Stomach (tissue), 9 donors: ENCODE results near the gene NUDT1. TPM values are rescaled to one million over a fixed set of nuclear protein-coding genes. Genes with fewer than 3 reads are reported as not detected.

Experiments
- DNase-seq, 2 donors: peaks; one replicate each; pipeline versions ENCODE4 v3.0.0 to v3.0.0-alpha.2; 2013 to 2019
- H3K27ac ChIP-seq, 5 donors: fragments of 200-600 bp in 4 of 5; sonication (generic) in 4 of 5; one replicate each; pipeline ENCODE4 v1.5.1; 2013 to 2019; ENCODE audit warnings: mild to moderate bottlenecking in 1 of 5, moderate library complexity in 1 of 5
- H3K27me3 ChIP-seq, 3 donors: fragments of 200-600 bp; sonication (generic); one replicate each; pipeline ENCODE4 v1.5.1; 2017 to 2019; ENCODE audit warnings: mixed run types in 1 of 3
- H3K36me3 ChIP-seq, 4 donors: fragments of 200-600 bp; sonication (generic); 1 replicate in 3 of 4; 2 replicates in 1 of 4; pipeline ENCODE4 v1.5.1; 2016 to 2019
- H3K4me1 ChIP-seq, 4 donors: fragments of 200-600 bp; sonication (generic); one replicate each; pipeline ENCODE4 v1.5.1; 2016 to 2019
- H3K4me3 ChIP-seq, 4 donors: fragments of 200-600 bp; sonication (generic) in 3 of 4; one replicate each; pipeline ENCODE4 v1.5.1; 2016 to 2019; ENCODE audit warnings: mild to moderate bottlenecking in 1 of 4
- H3K9me3 ChIP-seq, 4 donors: fragments of 200-600 bp; sonication (generic); one replicate each; pipeline ENCODE4 v1.5.1; 2016 to 2019
- CTCF ChIP-seq, 7 experiments: fragments of 450-650 bp in 4 of 7; fragments of 200-600 bp in 3 of 7; sonication (generic) in 3 of 7; IDR thresholded peaks; one replicate each; pipeline ENCODE4 v1.5.1; 2016 to 2019; ENCODE audit warnings: antibody characterized with exemption in 7 of 7, control low read depth in 2 of 7, mild to moderate bottlenecking in 1 of 7
- EP300 ChIP-seq: sonication (generic); formaldehyde crosslinking; IDR thresholded peaks from one replicate; pipeline ENCODE4 v1.6.1; 2017; ENCODE audit warnings: antibody characterized with exemption
- POLR2A ChIP-seq, 4 donors: fragments of 450-650 bp; IDR thresholded peaks; one replicate each; pipeline ENCODE4 v1.6.1; 2016; ENCODE audit warnings: antibody characterized with exemption in 4 of 4, control low read depth in 2 of 4, mild to moderate bottlenecking in 1 of 4, moderate library complexity in 1 of 4
- POLR2AphosphoS5 ChIP-seq, 3 donors: sonication (generic); formaldehyde crosslinking; IDR thresholded peaks; one replicate each; pipeline ENCODE4 v1.6.1; 2016; ENCODE audit warnings: antibody characterized with exemption in 3 of 3
- WGBS, 5 donors: extraction: QIAGEN DNeasy Blood & Tissue Kit in 3 of 5; methylation state at CpG; one replicate each; pipeline versions ENCODE4 v1.1.5 to v1.1.7; 2013 to 2018; 5-methylcytosine and 5-hydroxymethylcytosine counted together
- intact Hi-C: fragments of 100-400 bp; cut with DNase I; formaldehyde crosslinking; loops from one replicate; pipeline ENCODE4 v1.15.1; 2023; ENCODE audit warnings: low total_unique reads
- polyA plus RNA-seq, 3 donors: library from polyadenylated mRNA; stranded (reverse); fragments of 200-250 nt; gene quantifications; one replicate each; pipeline ENCODE4 v1.2.3, GENCODE V29; 2013
- total RNA-seq, 5 donors: library from RNA; depleted of rRNA; stranded (reverse); fragments of >200 nt; gene quantifications; one replicate each; pipeline versions ENCODE4 v1.1.0 to v1.2.3, GENCODE V29; 2014 to 2016
- donor health status: healthy with polysubstance abuse.
- donor health status: Bipolar disorder and iron deficiency.
- donor health status: healthy.

The NUDT1 gene
- total and polyA plus RNA-seq, 8 donors: 4.6 to 37.1 (median 12.0) TPM; not detected in 2

- H3K4me3 ChIP-seq: no peak overlapping the region
- no peaks in the 10 kb centered on the region for H3K27me3 ChIP-seq
- H3K4me1 ChIP-seq: no peaks in the 10 kb centered on the region
- TF ChIP-seq EP300: no peak
- TF ChIP-seq POLR2AphosphoS5 (IDR thresholded peaks at IDR 0.05): no peak
- no peak for TF ChIP-seq POLR2A (IDR thresholded peaks at IDR 0.05)
- no peak for TF ChIP-seq CTCF (IDR thresholded peaks at IDR 0.05)
- DNase-seq: no peak
- WGBS, 5 donors: 89 to 93% (median 90%) methylated on average over 7 to 10 of the region's 10 CpGs
- H3K9me3 ChIP-seq: no peaks in the 10 kb centered on the region
- intact Hi-C loops: no loop called here
- no peak overlapping the region for H3K27ac ChIP-seq
- H3K36me3 ChIP-seq: peaks cover 21 to 52% (median 46%) of the 10 kb centered on the region in 4 donors
These were observed 28.0 kb downstream of the NUDT1 start for GRCh38 chr7:2269991-2270460.

- DNase-seq: no peak
- Histone ChIP-seq H3K4me3 (no peak overlapping the region), H3K27me3 (no peaks in the 10 kb centered on the region), H3K9me3 (no peaks in the 10 kb centered on the region), H3K36me3 (peaks cover 22 to 50% (median 47%) of the 10 kb centered on the region in 4 donors), H3K27ac (no peak overlapping the region), H3K4me1 (no peaks in the 10 kb centered on the region)
- intact Hi-C loops: no loop called here
- TF ChIP-seq CTCF (IDR thresholded peaks at IDR 0.05): no peak
- TF ChIP-seq POLR2AphosphoS5 (IDR thresholded peaks at IDR 0.05): no peak
- no peak for TF ChIP-seq EP300
- no peak for TF ChIP-seq POLR2A (IDR thresholded peaks at IDR 0.05)
- 85 to 89% (median 87%) methylated on average over 4 to 8 of the region's 8 CpGs for WGBS, 5 donors
These were observed 28.5 kb downstream of the NUDT1 start for GRCh38 chr7:2270495-2270894.

DNA sequence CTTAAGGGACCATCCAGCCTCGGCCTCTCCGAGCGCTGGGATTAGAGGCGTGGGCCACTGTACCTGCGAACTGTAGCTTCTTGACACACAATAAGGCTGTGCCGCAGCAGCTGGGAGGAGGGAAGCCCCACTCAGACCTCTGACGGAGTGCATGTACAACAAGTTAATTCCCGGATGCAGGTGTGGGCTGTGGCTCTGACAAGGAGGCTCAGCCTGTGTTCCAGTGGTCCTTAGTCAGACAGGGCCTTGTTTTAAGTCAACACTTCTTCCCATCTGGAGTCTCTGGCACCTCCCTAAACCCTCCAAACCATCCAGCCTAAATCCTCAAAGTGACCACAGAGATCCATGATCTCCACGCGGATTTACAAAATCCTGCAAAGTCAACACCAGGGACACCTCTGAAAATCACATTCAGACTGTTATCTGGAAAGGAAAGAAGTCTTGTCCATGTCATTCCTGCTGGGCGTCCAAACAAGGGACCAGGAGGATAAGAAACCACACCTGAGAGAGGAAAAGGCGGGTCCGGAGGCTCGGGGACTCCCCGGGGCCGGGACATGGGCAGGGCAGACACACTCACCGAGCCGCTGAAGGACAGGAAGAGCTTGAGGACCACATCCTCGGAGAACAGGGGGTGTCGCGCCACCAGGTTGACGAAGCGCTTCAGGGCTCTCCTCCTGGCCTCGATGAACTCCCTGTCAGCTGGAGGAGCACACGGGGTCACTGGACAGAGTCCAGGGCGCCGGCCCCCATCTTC lies 29.4 kb downstream of the NUDT1 start:
- TF ChIP-seq EP300 (no peak), POLR2A (IDR thresholded peaks at IDR 0.05) (no peak)
- Histone ChIP-seq H3K27me3 (no peaks in the 10 kb centered on the region), H3K9me3 (no peaks in the 10 kb centered on the region), H3K4me1 (no peaks in the 10 kb centered on the region), H3K4me3 (no peak overlapping the region), H3K27ac (no peak overlapping the region), H3K36me3 (peaks cover 22 to 56% (median 52%) of the 10 kb centered on the region in 4 donors)
- no peak for DNase-seq
- intact Hi-C loops: no loop called here
- 75 to 87% (median 82%) methylated on average over 22 to 27 of the region's 27 CpGs for WGBS, 5 donors

DNA sequence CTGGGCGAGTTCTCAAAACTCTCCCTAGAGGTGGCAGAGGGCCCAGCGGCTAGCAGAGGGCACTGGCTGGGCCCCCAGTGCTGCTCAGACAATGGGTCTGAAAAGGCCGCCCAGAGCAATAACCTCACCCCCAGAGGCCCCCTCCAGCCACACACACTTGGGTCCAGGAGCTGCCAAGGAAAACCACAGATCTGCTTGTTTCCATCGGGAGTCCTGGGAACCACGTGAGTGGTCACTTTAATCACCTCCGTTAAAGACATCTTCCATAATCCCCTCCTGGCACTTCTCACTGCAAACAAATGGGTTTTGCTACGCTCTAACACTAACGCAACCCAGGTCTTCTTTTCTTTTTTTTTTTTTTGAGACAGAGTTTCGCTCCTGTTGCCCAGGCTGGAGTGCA lies 30.0 kb downstream of the NUDT1 start:
- H3K27ac ChIP-seq: no peak overlapping the region
- DNase-seq: no peak
- TF ChIP-seq EP300 (no peak), POLR2AphosphoS5 (IDR thresholded peaks at IDR 0.05) (no peak), POLR2A (IDR thresholded peaks at IDR 0.05) (no peak), CTCF (IDR thresholded peaks at IDR 0.05) (no peak)
- H3K4me1 ChIP-seq: no peaks in the 10 kb centered on the region
- H3K4me3 ChIP-seq: no peak overlapping the region
- H3K36me3 ChIP-seq: peaks cover 22 to 62% (median 57%) of the 10 kb centered on the region in 4 donors
- intact Hi-C loops: no loop called here
- no peaks in the 10 kb centered on the region for H3K9me3 ChIP-seq
- H3K27me3 ChIP-seq: no peaks in the 10 kb centered on the region
- WGBS, 5 donors: 71 to 89% (median 81%) methylated on average over 8 to 9 of the region's 9 CpGs

GRCh38 chr7:2273866-2274265 lies 31.8 kb downstream of the NUDT1 start:
- Histone ChIP-seq H3K4me3 (no peak overlapping the region), H3K27me3 (no peaks in the 10 kb centered on the region), H3K27ac (no peak overlapping the region), H3K36me3 (peaks cover 22 to 70% (median 66%) of the 10 kb centered on the region in 4 donors), H3K4me1 (no peaks in the 10 kb centered on the region), H3K9me3 (no peaks in the 10 kb centered on the region)
- DNase-seq: no peak
- WGBS, 5 donors: 95 to 98% (median 97%) methylated on average over 20 of the region's 20 CpGs
- intact Hi-C loops: no loop called here
- TF ChIP-seq POLR2AphosphoS5 (IDR thresholded peaks at IDR 0.05) (no peak), EP300 (no peak), POLR2A (IDR thresholded peaks at IDR 0.05) (no peak), CTCF (IDR thresholded peaks at IDR 0.05) (no peak)
